NCI-H187 treated with DMSO at 0.1 percent for 48 hours (cell line): ENCODE data around the gene RET.

Experiments
- DNase-seq: peaks from one replicate; lab custom pipeline; 2025; lab: John Stamatoyannopoulos, UW

The RET gene

DNA sequence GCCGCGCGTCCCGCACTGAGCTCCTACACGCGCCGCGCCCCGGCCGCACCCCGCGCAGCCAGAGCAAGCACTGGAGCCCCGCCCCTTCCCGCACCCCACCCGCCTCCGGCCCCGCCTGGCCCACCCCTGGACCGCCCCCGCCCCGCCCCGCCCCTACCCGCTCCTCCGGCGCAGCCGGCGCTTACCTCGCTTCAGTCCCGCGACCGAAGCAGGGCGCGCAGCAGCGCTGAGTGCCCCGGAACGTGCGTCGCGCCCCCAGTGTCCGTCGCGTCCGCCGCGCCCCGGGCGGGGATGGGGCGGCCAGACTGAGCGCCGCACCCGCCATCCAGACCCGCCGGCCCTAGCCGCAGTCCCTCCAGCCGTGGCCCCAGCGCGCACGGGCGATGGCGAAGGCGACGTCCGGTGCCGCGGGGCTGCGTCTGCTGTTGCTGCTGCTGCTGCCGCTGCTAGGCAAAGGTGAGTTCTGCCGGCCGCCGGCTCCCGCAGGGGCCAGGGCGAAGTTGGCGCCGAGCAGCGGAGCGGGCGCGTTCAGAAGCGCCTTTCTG lies at the start of gene RET:
Gene RET (plus strand): TSS at position 194 of the 545 bp plus-strand sequence. CDS start 190 bp downstream, at position 384.
- DNase-seq = no peak

DNA sequence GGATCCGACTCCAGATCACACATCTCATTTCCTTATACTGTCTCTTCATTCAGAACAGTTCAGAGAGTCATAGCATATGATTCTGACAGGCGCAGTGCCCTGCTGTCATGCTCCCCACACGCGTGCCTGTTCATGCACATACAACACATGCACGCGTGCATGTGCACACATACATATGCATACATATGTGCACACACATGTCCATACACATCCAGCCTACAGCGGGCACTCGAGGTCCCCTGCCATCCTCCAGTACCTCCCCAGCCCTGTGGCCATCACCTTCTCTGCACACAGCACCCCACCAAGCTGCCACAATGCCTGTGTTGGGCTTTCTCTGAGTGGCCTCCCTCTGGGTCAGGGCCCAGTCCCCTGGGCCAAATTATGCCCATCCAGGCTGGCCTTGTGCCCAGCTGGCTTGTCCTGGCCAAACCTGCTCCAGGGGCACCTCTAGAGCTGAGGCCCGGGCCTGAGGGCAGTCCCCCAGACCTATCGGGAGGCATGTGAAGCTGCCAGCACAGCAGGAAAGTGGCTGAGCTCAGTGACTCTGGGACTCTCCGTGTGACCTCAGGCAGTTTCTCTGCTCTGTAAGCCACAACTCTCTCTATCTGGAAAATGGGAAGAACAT lies 49.4 kb upstream of the RET start:
- no peak for DNase-seq

- no peak for DNase-seq
Observed at GRCh38 chr10:43028143-43028542, 48.7 kb upstream of the RET start.

- no peak for DNase-seq
Observed at GRCh38 chr10:43029043-43029442, 47.8 kb upstream of the RET start.

GRCh38 chr10:43032613-43033012 lies 44.3 kb upstream of the RET start:
- no peak for DNase-seq

DNA sequence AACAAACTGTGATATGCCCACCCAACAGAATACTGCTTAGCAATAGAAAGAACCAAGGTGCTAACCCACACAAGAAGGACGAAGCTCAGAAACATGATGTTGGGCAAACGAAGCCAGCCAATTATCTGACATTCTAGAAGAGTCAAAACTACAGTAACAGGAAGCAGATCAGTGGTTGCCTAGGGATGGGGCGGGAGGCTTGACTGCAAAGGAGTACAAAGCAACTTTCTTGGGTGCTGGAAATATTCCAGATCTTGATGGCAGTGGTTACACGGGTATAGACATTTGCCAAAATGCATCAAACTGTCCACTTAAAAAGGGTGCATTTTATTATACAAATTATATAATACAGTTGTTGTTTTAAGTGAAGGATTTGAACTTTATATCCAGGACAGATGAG lies 41.1 kb upstream of the RET start:
- DNase-seq = no peak

DNA sequence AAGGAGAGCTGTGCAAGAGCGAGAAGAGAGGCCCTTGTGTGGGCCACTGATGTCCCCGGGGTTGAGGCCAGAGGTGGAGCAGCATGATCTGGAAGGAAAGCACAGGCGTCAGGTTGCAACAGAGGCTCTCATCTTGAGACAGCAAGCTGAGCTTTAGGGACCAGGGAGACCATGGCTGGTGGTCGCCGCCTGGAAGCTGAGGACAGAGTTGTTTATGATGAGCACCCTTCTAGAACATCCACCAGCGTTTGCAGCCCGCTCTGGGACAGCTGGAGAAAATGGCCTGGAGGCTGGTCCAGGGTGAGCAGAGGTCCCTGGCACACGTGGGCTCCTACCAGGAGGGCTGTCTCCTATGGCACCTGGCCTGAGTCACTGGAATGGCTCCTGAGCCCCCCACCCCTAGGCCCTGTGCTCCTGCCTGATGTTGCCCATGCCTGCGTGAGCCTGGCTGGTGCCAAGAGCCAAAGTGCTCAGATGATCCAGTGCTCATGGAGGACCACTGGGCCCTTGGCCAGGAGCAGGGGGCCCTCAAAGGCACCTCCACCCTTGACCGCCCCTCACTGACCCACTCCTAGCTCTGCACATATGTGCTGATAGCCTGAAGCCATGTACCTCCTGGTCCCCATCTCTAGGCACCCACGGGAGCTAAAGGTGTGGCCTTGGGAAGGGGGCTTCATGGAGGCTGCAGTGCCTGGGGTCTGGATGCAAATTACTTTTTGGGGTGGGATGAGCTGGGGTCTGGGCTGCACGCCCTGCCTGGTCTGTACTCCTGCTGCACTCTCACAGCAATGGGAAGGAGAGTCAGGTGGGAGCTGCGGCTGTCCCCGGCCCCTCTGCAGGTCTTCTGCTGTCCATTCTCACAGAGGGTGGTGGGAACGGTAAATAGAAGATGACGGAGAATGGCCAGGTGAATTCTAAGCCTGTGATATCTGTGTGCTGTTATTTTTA lies 40.1 kb upstream of the RET start:
- DNase-seq = no peak

DNA sequence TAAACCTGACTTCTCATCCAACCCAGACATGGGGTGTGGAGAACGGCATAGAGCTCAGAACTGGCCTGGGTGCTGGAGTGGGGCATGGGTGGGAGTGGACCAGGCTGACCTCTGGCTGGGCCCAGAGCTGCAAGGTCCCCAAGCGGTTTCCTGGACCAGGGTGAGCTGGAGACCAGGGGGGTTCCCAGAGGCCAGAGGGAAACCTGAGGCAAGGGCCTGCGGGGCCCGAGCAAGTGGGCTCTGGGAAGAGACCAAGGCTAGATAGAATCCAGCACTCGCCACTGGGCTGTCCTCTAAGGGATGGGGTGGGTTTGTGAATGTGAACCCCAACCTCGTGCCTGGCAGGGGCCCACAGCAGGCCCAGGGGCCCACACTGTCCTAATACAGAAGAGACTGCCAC lies 39.4 kb upstream of the RET start:
- DNase-seq = no peak

DNA sequence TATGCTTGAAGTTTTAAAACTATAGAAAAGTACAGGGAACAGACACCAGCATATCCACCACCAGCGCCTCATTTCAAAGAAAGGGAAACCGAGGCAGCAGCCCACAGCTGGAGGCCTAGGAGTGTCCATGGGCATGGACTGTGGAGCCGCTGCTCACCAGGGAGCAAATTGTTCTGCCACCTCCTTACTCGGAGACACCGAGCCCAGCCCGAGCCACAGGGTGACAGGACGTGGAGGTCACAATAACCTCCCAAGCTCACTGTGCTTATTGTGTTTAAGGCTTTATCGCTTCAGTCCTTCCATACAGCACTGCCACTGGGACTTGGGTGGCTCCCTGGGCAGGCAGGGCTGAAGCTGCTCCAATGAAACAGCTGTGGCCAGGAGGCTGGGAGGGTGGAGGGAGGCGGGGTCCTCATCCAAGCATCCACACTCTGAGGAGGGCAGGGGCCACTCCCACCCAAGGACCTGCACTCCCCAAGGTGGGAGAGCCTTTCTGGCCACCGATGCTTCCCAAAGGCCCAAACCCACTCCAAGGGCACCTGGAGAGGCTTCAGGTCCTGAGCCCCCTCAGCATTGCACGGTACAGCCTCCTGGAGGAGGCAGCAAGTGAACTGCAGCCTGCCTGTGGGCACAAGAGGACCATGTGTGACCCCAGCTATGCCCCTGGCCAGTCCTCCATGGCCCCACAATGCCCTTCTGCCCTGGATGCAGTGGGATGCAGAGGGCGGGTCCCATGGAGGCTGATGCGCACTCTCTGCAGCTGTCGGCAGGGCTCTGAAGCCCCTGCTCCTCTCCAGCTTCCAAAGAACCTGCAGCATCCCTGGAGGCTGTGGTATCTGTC lies 38.7 kb upstream of the RET start:
- DNase-seq = no peak

GRCh38 chr10:43038783-43039623 lies 37.9 kb upstream of the RET start:
- DNase-seq = no peak

DNA sequence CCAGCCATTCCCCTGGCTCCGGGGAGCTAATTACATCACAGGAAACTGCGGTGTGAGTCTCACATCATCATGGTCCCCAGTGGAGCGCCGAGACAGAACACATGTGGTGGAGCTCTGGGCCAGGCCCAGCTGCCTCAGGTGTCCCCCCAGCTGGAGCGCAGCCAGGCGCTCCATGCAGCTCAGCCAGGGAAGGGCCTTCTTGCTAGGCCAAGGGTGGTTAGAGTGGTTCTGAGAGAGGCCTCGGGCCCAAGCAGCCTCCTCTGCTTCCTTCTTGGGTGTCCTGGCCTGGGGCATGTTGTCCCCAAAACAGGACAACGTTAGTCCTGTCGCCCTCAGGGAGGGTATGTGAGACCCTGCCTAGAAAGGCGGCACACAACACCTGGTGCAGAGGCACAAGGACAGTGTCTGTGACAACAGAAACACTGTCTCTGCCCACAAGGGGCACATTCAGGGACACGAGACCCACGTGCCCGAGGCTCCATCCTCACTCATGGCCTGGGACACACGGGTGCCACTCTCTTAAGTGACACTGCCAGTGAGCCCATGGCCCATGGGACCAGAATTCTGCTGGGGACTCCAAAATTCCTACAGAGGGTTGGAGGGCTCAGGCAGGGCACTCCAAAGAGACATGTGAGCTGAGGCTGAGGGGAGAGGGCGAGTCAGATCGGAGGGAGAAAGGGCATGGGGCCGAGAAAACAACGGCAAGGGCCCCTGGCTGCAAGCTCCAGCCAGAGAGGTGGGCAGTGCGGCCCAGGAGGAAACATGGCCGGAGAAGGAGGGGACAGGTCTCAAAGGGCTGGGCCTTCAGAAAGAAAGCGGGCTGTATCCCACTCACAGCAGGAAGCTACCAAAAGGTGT lies 37.0 kb upstream of the RET start:
- no peak for DNase-seq

- DNase-seq = no peak
Observed at GRCh38 chr10:43040482-43041256, 36.2 kb upstream of the RET start.

DNA sequence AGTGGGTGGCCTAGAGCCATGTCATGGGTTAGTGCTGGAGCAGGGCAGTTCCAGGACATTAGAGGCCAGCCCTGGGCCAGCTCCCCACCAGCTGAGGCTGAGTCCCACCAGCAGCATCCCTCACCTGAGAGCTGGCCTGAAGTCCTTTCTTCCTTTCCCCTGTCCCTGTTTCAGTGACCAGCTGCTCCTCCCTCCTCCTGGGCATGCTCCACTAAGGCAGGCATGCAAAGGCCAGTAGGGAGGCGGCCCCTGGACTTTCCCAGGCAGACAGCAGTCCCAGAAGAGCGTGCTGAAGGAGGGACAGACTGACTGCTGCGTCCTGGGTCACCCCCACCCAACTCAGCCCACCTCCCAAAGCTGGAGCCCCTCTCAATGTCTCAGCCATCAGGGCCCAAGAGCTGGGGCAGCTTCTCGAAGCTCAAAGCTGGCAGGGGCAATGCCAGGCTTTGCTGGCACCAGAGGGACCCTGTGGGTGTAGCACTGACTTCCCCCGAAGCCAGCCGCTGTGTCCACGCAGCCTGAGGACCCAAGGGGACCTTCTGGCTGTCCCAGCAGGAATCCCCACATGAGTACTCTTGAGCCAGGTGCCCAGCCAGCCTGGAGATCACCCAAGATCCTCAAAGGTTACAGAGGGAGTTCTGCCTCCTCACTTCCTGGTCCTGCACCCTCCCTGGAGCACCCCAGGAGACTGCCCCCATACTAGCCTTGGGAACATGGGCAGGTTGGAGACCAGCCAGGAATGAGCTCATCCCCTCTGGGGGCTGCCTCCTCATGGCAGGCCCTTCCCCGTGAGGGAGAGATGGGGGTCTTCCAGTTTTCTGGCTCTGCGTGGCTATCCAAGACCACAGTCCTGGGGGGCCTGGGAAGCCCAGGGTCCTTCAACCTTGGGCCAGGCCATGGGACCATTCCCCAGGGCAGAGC lies 35.2 kb upstream of the RET start:
- no peak for DNase-seq

- DNase-seq = no peak
Observed at GRCh38 chr10:43042503-43043341, 34.1 kb upstream of the RET start.

- DNase-seq = no peak
Observed at GRCh38 chr10:43043342-43043772, 33.5 kb upstream of the RET start.

- DNase-seq = no peak
Observed at GRCh38 chr10:43043773-43044447, 33.0 kb upstream of the RET start.

- no peak for DNase-seq
Observed at GRCh38 chr10:43044448-43044921, 32.4 kb upstream of the RET start.
